ENCODE results near the gene NUP210L. TPM values are rescaled to one million over a fixed set of nuclear protein-coding genes. Genes with fewer than 3 reads are reported as not detected.

NUP210L gene
- total and polyA plus RNA-seq, 2 experiments from 2014 or later = 0.10 TPM; not detected in 1

DNA sequence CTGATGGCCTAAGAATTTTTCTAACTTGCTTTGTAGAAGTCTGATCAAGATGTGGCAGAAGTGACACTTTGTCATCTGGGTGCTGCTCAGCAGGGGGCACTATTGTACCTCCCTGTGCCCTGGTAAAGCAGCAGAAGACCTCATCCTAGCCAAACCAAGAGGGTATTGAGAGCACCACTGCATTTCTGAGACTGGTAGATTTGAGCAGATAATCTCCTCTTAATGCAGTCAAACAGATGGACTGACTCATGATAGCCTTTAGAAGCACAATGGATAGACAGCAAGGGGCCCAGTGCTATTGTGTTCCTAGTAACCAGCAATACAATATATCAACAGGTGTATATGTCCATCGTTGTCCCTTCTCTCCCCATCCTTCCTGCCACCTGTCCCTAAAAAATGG is 31.3 kb upstream of the NUP210L start:
- peaks cover 10% of the 10 kb centered on the region for H4K20me1 ChIP-seq (replicated peaks; ENCODE audit: insufficient read depth)

More for the DNA sequence above, 31.3 kb upstream of the NUP210L start:
- no peaks in the 10 kb centered on the region for H3K36me3 ChIP-seq (ENCODE audit: insufficient read depth)
- H3K27me3 ChIP-seq (ENCODE audit: insufficient read depth) = no peaks in the 10 kb centered on the region
- Mint-ChIP-seq H3K9me3 (peaks cover 4% of the 10 kb centered on the region; the same call in 1 of the 3 replicates), H3K4me3 (peak overlapping the region; percentile 53), H3K36me3 (ENCODE audit: low read depth) (peaks cover 13% of the 10 kb centered on the region; the same call in 2 of the 3 replicates), H3K27me3 (ENCODE audit: insufficient read depth, low read depth, poor library complexity) (peaks cover 7% of the 10 kb centered on the region), H3K4me1 (peaks cover 36% of the 10 kb centered on the region), H3K27ac (peak overlapping the region; percentile 97)
- TF ChIP-seq, protein P1, sequence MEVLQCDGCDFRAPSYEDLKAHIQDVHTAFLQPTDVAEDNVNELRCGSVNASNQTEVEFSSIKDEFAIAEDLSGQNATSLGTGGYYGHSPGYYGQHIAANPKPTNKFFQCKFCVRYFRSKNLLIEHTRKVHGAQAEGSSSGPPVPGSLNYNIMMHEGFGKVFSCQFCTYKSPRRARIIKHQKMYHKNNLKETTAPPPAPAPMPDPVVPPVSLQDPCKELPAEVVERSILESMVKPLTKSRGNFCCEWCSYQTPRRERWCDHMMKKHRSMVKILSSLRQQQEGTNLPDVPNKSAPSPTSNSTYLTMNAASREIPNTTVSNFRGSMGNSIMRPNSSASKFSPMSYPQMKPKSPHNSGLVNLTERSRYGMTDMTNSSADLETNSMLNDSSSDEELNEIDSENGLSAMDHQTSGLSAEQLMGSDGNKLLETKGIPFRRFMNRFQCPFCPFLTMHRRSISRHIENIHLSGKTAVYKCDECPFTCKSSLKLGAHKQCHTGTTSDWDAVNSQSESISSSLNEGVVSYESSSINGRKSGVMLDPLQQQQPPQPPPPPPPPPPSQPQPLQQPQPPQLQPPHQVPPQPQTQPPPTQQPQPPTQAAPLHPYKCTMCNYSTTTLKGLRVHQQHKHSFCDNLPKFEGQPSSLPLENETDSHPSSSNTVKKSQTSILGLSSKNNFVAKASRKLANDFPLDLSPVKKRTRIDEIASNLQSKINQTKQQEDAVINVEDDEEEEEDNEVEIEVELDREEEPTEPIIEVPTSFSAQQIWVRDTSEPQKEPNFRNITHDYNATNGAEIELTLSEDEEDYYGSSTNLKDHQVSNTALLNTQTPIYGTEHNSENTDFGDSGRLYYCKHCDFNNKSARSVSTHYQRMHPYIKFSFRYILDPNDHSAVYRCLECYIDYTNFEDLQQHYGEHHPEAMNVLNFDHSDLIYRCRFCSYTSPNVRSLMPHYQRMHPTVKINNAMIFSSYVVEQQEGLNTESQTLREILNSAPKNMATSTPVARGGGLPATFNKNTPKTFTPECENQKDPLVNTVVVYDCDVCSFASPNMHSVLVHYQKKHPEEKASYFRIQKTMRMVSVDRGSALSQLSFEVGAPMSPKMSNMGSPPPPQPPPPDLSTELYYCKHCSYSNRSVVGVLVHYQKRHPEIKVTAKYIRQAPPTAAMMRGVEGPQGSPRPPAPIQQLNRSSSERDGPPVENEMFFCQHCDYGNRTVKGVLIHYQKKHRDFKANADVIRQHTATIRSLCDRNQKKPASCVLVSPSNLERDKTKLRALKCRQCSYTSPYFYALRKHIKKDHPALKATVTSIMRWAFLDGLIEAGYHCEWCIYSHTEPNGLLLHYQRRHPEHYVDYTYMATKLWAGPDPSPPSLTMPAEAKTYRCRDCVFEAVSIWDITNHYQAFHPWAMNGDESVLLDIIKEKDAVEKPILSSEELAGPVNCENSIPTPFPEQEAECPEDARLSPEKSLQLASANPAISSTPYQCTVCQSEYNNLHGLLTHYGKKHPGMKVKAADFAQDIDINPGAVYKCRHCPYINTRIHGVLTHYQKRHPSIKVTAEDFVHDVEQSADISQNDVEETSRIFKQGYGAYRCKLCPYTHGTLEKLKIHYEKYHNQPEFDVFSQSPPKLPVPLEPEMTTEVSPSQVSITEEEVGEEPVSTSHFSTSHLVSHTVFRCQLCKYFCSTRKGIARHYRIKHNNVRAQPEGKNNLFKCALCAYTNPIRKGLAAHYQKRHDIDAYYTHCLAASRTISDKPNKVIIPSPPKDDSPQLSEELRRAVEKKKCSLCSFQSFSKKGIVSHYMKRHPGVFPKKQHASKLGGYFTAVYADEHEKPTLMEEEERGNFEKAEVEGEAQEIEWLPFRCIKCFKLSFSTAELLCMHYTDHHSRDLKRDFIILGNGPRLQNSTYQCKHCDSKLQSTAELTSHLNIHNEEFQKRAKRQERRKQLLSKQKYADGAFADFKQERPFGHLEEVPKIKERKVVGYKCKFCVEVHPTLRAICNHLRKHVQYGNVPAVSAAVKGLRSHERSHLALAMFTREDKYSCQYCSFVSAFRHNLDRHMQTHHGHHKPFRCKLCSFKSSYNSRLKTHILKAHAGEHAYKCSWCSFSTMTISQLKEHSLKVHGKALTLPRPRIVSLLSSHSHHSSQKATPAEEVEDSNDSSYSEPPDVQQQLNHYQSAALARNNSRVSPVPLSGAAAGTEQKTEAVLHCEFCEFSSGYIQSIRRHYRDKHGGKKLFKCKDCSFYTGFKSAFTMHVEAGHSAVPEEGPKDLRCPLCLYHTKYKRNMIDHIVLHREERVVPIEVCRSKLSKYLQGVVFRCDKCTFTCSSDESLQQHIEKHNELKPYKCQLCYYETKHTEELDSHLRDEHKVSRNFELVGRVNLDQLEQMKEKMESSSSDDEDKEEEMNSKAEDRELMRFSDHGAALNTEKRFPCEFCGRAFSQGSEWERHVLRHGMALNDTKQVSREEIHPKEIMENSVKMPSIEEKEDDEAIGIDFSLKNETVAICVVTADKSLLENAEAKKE (CRISPR knock-in tag; IDR thresholded peaks at IDR 0.05) = 0 out of 2 replicates have a peak, but pooled peaks have one; percentile 7
- no peak for TF ChIP-seq NANOG (IDR thresholded peaks at IDR 0.05; ENCODE audit: borderline replicate concordance)
- TF ChIP-seq, protein P2, sequence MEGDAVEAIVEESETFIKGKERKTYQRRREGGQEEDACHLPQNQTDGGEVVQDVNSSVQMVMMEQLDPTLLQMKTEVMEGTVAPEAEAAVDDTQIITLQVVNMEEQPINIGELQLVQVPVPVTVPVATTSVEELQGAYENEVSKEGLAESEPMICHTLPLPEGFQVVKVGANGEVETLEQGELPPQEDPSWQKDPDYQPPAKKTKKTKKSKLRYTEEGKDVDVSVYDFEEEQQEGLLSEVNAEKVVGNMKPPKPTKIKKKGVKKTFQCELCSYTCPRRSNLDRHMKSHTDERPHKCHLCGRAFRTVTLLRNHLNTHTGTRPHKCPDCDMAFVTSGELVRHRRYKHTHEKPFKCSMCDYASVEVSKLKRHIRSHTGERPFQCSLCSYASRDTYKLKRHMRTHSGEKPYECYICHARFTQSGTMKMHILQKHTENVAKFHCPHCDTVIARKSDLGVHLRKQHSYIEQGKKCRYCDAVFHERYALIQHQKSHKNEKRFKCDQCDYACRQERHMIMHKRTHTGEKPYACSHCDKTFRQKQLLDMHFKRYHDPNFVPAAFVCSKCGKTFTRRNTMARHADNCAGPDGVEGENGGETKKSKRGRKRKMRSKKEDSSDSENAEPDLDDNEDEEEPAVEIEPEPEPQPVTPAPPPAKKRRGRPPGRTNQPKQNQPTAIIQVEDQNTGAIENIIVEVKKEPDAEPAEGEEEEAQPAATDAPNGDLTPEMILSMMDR (conservative IDR thresholded peaks at IDR 0.05; ENCODE audit: low read depth in 2 of 2) = peak; percentile 73 to 92
- peaks cover 31% of the 10 kb centered on the region for H3K4me1 ChIP-seq (ENCODE audit: insufficient read depth)
- DNase-seq (ENCODE audit: low spot score) (peak; percentile 79), ATAC-seq (peak; percentile 1; the same call in 1 of the 3 replicates)
- peak overlapping the region; percentile 42 for H3K4me3 ChIP-seq
- peak overlapping the region; percentile 93; the same call in 1 of the 2 replicates for H3K27ac ChIP-seq (ENCODE audit: low read depth)
- peak overlapping the region; percentile 73 for H3K4me2 ChIP-seq
- H3F3A ChIP-seq (replicated peaks; ENCODE audit: low read depth) = peaks cover 12% of the 10 kb centered on the region
- H3K9me2 ChIP-seq (ENCODE audit: insufficient read depth) = no peaks in the 10 kb centered on the region
- peaks cover 18% of the 10 kb centered on the region for H3K79me2 ChIP-seq (replicated peaks; ENCODE audit: insufficient read depth)
- H2AFZ ChIP-seq = no peak overlapping the region
